GM12873 (cell line): ENCODE measurements around the gene CEP41.

Source experiments
- CTCF ChIP-seq: IDR thresholded peaks from 2 replicates; pipeline ENCODE4 v1.5.1; 2012; ENCODE audit warnings: low read depth, mild to moderate bottlenecking, moderate library complexity, low read length, control low read depth; ENCODE audit not compliant: insufficient read depth; ENCODE audit errors: missing control alignments

Gene CEP41

GRCh38 chr7:130417213-130417612, 23.6 kb downstream of the CEP41 start:
- no peak for TF ChIP-seq CTCF

GRCh38 chr7:130415006-130415405, 25.8 kb downstream of the CEP41 start:
- TF ChIP-seq CTCF: no peak

GRCh38 chr7:130413201-130413600, 27.6 kb downstream of the CEP41 start:
- TF ChIP-seq CTCF: no peak

GRCh38 chr7:130410868-130411541, 29.8 kb downstream of the CEP41 start:
- no peak for TF ChIP-seq CTCF

GRCh38 chr7:130409712-130410072, 31.1 kb downstream of the CEP41 start:
- TF ChIP-seq CTCF: no peak

- no peak for TF ChIP-seq CTCF
Measured at GRCh38 chr7:130409067-130409711, 31.6 kb downstream of the CEP41 start.

- TF ChIP-seq CTCF: no peak
Measured at GRCh38 chr7:130405003-130405402, 35.8 kb downstream of the CEP41 start.
